IPS-18c (cell line): ENCODE data around the gene KCNG1.

Experiments used
- H3K4me3 ChIP-seq: 2 replicates; pipeline ENCODE4 v1.7.0; 2013; ENCODE audit warnings: low read depth, mild to moderate bottlenecking, low read length, moderate library complexity; ENCODE audit not compliant: insufficient read depth
- H3K9me3 ChIP-seq: one replicate; pipeline ENCODE4 v1.6.1; 2013; ENCODE audit warnings: mild to moderate bottlenecking, low read length, moderate library complexity; ENCODE audit not compliant: control insufficient read depth, insufficient read depth

KCNG1 gene

DNA sequence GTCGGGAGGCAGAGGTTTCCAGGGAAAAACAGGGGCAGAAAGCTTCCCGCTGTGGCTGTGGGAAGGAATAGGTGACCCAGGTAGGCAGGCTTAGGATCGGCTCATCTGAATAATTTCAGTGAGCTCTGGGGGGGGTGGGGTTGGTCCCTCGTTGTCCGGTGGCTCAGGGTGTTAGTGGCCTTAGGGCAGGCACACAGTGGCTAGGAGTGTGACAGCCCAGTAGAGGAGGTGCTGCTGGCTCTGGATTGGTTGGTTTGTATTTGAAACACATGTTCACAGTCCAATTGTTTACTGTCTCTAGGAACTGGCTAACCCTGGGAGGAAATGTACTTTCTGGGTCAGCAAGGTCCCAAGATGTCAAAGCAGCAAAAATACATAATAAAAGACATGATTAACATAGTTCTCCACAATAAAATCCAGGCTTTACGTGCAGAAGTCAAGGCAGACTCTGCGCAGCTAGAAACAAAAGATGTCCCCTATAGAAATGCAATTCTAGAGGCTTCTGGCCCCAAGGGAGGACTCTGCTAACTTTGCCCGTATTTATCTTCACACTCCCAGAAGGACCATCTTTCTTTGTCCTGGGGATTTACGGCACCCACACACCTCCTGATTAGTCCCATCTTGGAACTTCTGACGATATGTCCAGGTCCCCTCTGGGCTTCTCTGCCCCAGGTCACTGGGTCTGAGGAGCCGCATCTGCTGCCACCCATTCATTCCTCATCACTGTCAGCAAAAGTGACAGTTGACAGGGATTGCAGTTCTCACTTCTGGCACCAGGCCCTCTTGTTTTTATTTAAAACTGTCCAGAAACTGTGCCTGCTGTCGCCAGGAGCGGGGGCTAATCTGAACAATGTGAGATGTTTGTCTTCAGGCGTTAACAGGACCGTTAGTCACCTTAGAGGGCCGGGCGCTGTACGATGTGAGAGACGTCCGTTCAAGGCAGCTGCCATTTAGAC lies 45.6 kb downstream of the KCNG1 start:
- H3K9me3 ChIP-seq = no peaks in the 10 kb centered on the region
- H3K4me3 ChIP-seq = no peak overlapping the region

GRCh38 chr20:50975701-50976330 lies 47.1 kb downstream of the KCNG1 start:
- Histone ChIP-seq H3K9me3 (no peaks in the 10 kb centered on the region), H3K4me3 (no peak overlapping the region)

DNA sequence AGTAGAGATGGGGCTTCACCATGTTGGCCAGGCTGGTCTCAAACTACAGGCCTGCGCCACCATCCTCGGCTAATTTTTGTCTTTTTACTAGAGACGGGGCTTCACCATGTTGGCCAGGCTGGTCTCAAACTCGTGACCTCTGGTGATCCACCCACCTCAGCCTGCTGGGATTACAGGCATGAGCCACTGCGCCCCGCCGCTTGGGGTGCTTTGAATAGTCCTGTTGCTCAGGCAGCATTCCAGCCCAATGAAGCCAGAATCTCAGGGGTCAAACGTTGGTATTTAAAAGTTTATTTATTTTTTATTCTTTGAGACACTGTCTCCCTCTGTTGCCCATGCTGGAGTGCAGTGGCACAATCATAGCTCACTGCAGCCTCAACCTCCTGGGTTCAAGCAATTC lies 53.0 kb downstream of the KCNG1 start:
- peaks cover 3% of the 10 kb centered on the region for H3K9me3 ChIP-seq

DNA sequence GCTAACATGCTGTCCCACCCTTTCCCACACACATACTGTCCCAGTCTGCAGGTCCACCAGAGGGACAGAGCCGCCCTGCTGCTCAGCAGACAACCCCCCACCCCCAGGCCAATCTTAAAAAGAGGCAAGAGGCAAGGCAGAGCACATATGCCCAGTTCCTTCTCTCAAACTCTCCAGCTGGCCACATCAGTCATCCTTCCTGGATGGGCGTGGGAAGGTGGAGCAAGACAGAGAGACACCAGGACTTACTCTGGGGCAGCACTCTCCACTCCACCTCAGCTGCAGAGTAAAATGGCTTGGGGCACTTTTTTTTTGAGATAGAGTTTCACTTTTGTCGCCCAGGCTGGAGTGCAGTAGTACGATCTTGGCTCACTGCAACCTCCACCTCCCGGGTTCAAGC lies 53.5 kb downstream of the KCNG1 start:
- H3K9me3 ChIP-seq = peaks cover 3% of the 10 kb centered on the region
- no peak overlapping the region for H3K4me3 ChIP-seq

More for the DNA sequence above, 53.0 kb downstream of the KCNG1 start:
- H3K4me3 ChIP-seq = no peak overlapping the region

- no peak overlapping the region for H3K4me3 ChIP-seq
- H3K9me3 ChIP-seq = peaks cover 3% of the 10 kb centered on the region
These were observed 54.6 kb downstream of the KCNG1 start for GRCh38 chr20:50968289-50968688.

DNA sequence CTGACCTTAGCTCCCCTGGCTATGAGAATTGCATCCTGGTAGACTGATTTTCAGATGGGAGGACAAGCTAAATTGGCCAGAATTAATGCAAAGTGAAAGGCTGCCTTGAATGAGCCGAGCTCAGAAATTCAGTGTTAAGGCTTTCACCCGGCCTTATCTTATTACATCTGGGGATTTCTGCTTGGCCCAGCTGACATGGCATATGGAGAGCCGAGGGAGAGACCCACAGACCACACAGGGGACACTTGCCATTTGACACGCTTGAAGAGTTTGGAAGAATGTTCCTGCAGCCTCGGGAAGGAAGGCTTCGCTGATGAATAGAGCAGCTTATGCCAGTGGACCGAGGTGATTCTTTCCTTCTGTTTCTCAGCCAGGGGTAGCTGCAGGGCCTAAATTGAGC lies 55.3 kb downstream of the KCNG1 start:
- Histone ChIP-seq H3K9me3 (peaks cover 3% of the 10 kb centered on the region), H3K4me3 (no peak overlapping the region)

DNA sequence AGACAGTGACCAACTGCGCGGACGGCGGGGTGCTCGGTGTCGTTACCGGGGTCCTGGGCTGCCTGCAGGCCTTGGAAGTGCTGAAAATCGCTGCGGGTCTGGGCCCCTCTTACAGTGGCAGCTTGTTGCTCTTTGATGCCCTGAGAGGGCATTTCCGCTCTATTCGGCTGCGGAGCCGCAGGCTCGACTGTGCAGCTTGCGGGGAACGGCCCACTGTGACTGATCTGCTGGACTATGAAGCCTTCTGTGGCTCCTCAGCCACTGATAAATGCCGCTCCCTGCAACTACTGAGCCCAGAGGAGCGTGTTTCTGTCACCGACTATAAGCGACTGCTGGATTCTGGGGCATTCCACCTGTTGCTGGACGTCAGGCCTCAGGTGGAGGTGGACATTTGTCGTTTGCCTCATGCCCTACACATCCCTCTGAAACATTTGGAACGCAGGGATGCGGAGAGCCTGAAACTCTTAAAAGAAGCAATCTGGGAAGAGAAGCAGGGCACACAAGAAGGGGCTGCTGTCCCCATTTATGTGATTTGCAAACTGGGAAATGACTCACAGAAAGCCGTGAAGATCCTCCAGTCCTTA lies 63.3 kb downstream of the KCNG1 start:
- Histone ChIP-seq H3K4me3 (peak overlapping the region; percentile 65), H3K9me3 (no peaks in the 10 kb centered on the region)

DNA sequence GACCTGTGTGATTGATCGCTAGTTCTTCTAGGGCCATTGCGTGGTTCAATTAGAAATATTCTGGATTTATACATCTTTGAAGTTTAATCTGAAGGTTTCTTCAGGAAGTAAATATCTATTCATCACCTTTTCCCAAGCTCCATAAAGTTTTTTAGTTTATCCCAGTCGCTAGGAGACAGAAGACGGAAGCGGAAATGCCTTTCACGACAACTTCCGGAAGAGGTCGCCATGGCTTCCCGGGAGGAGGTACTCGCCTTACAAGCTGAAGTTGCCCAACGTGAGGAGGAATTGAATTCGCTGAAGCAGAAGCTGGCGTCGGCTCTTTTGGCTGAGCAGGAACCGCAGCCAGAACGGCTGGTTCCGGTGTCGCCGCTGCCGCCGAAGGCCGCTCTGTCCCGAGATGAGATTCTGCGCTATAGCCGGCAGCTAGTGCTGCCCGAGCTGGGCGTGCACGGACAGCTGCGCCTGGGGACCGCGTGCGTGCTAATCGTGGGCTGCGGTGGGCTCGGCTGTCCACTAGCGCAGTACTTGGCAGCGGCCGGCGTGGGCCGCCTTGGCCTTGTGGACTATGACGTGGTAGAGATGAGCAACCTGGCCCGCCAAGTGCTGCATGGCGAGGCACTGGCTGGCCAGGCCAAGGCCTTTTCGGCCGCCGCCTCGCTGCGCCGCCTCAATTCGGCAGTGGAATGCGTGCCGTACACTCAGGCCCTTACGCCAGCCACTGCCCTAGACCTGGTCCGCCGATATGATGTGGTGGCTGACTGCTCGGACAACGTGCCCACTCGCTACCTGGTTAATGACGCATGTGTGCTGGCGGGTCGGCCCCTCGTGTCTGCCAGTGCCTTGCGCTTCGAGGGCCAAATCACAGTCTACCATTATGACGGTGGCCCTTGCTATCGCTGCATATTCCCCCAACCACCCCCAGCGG lies 64.0 kb downstream of the KCNG1 start, which contains the start of gene MOCS3:
TSS of gene MOCS3 (plus strand) at position 204 of the 928 bp plus-strand sequence. CDS start at position 229, 25 bp downstream.
- H3K4me3 ChIP-seq = peak within 1 kb of the TSS; percentile 65

DNA sequence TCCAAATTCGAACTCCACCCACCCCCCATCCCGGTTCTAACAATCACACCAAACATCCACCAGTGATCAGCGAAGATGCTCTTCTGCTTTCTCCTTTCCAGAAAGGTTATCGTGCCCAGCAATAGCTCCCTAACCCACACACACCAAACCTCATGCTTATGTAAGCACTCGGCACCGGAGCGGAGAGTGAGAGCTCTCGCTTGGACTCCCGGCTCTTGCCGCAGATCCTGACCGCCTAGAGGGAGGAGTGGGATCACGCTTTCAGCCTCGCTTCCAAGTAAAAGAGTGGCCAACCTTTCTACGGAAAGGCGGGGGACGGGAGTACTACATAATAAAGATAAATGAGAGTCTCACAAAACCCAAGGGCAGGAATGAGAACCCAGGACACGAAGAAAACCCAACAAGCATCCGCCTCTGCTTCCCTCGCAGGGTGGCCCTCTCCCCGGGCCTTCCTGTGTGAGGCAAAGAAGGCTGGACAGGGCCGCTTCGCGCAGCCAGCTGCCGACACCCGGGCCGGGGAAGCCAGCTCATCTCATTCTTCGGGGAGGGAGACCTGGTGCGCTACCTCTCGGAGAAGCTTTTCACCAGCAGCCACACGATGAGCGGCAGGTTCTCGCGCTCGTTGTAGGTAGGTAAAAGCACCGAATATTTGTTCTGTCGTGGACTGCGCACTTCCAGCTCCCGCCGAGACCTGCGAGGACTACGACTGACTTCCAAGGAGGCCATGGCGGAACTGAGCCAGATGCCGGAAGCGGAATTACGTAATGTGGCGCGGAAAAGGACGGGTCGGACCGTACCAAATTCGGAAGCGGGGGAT lies 64.9 kb downstream of the KCNG1 start, which contains the start of gene DPM1:
TSS of gene DPM1 (minus strand) at position 735 of the 817 bp plus-strand sequence. CDS start at position 726, 9 bp downstream.
- H3K9me3 ChIP-seq = no peaks in the 10 kb centered on the region
- H3K4me3 ChIP-seq = peak within 1 kb of the TSS; percentile 65

More for the DNA sequence above, 64.0 kb downstream of the KCNG1 start, which contains the start of gene MOCS3:
- no peaks in the 10 kb centered on the region for H3K9me3 ChIP-seq

GRCh38 chr20:50957276-50957675 lies 65.6 kb downstream of the KCNG1 start:
- Histone ChIP-seq H3K9me3 (no peaks in the 10 kb centered on the region), H3K4me3 (peak overlapping the region; percentile 65)

DNA sequence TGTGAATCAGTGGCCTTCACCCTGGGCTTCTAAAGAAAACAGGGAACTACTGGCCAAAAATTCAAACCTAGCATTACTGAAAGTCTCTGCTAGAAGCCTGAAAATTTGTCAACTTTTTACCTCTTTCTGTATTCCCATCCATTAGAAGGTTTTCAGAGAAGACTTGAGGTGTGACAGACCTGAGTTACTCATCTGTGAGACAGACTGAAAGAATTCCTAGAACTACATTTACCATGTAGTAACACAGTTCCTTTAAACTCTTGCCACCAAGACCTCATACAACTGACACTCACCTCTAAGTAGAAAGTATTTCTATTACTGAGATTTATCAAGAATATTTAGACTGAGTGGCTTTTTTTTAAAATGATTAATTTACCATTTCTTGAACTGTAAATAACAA lies 69.1 kb downstream of the KCNG1 start:
- no peak overlapping the region for H3K4me3 ChIP-seq
- no peaks in the 10 kb centered on the region for H3K9me3 ChIP-seq
